GM23338 (cell line): ENCODE data around the gene CPE. TPM values are rescaled to one million over a fixed set of nuclear protein-coding genes. Genes with fewer than 3 reads are reported as not detected.

Source experiments
- ATAC-seq: fragments of 200-7000 bp; cut with Tn5 transposase; 3 replicates; pipeline ENCODE4 v1.9.1; 2020
- DNase-seq: peaks from one replicate; pipeline ENCODE4 v3.0.0-alpha.2; 2015; ENCODE audit warnings: low spot score
- H2AFZ ChIP-seq: fragments of 200-600 bp; sonication (generic); 2 replicates; pipeline ENCODE4 v1.8.0; 2016; ENCODE audit warnings: antibody characterized with exemption, mild to moderate bottlenecking, moderate library complexity
- H3F3A ChIP-seq: fragments of 200-600 bp; sonication (generic); replicated peaks from 2 replicates; pipeline ENCODE4 v1.8.0; 2017; ENCODE audit warnings: antibody characterized with exemption, mixed run types, low read depth
- H3K27ac ChIP-seq: fragments of 200-600 bp; sonication (generic); 2 replicates; pipeline ENCODE4 v1.6.1; 2016; ENCODE audit warnings: low read depth
- H3K27me3 ChIP-seq: fragments of 200-600 bp; sonication (generic); 2 replicates; pipeline ENCODE4 v1.8.0; 2016; ENCODE audit warnings: mild to moderate bottlenecking, mixed run types, moderate library complexity; ENCODE audit not compliant: insufficient read depth
- H3K36me3 ChIP-seq: fragments of 200-600 bp; sonication (generic); 2 replicates; pipeline ENCODE4 v1.8.0; 2016; ENCODE audit warnings: mild to moderate bottlenecking; ENCODE audit not compliant: insufficient read depth
- H3K4me1 ChIP-seq: fragments of 200-600 bp; sonication (generic); 2 replicates; pipeline ENCODE4 v1.8.0; 2016; ENCODE audit warnings: mild to moderate bottlenecking, moderate library complexity; ENCODE audit not compliant: insufficient read depth
- H3K4me2 ChIP-seq: fragments of 200-600 bp; sonication (generic); 2 replicates; pipeline ENCODE4 v1.7.1; 2017; ENCODE audit warnings: mixed run types
- H3K4me3 ChIP-seq: fragments of 200-600 bp; sonication (generic); 2 replicates; pipeline ENCODE4 v1.6.1; 2016; ENCODE audit warnings: mixed run types
- H3K79me2 ChIP-seq: fragments of 200-600 bp; sonication (generic); replicated peaks from 2 replicates; pipeline ENCODE4 v1.8.0; 2017; ENCODE audit warnings: mild to moderate bottlenecking; ENCODE audit not compliant: insufficient read depth
- H3K9me2 ChIP-seq: fragments of 200-600 bp; sonication (generic); 2 replicates; pipeline ENCODE4 v1.8.0; 2017; ENCODE audit not compliant: insufficient read depth
- H4K20me1 ChIP-seq: fragments of 200-600 bp; sonication (generic); replicated peaks from 2 replicates; pipeline ENCODE4 v1.8.0; 2017; ENCODE audit warnings: mild to moderate bottlenecking; ENCODE audit not compliant: insufficient read depth
- H3K27ac Mint-ChIP-seq: 2 replicates; pipeline ENCODE4 v1.8.0; 2020; ENCODE audit warnings: inconsistent platforms, mild to moderate bottlenecking, moderate library complexity, mixed read lengths
- H3K27me3 Mint-ChIP-seq: 3 replicates; pipeline ENCODE4 v1.8.0; 2022; ENCODE audit warnings: low read depth, mild to moderate bottlenecking, moderate library complexity, mixed read lengths, inconsistent platforms; ENCODE audit not compliant: insufficient read depth, poor library complexity
- H3K36me3 Mint-ChIP-seq: 3 replicates; pipeline ENCODE4 v1.8.0; 2021; ENCODE audit warnings: low read depth, mild to moderate bottlenecking, inconsistent platforms, moderate library complexity, mixed read lengths
- H3K4me1 Mint-ChIP-seq: 3 replicates; pipeline ENCODE4 v1.8.0; 2020; ENCODE audit warnings: mild to moderate bottlenecking, inconsistent platforms, mixed read lengths
- H3K4me3 Mint-ChIP-seq: 3 replicates; pipeline ENCODE4 v1.8.0; 2021; ENCODE audit warnings: moderate library complexity, mild to moderate bottlenecking, inconsistent platforms, mixed read lengths
- H3K9me3 Mint-ChIP-seq: 3 replicates; pipeline ENCODE4 v1.8.0; 2020; ENCODE audit warnings: moderate library complexity, mild to moderate bottlenecking, inconsistent platforms, mixed read lengths
- CREB1 ChIP-seq: fragments of 250-450 bp; sonication (Bioruptor Pico); IDR thresholded peaks from 2 replicates; pipeline ENCODE4 v1.5.0; 2020; ENCODE audit warnings: low read depth, mild to moderate bottlenecking, moderate library complexity
- CTCF ChIP-seq, 2 experiments: fragments of 200-600 bp in 1 of 2; sonication (generic) in 1 of 2; conservative IDR thresholded peaks; 2 replicates each; pipeline versions ENCODE4 v1.5.1 to v1.6.1; 2016 to 2017; ENCODE audit warnings: antibody characterized with exemption in 2 of 2, low read depth in 2 of 2, mild to moderate bottlenecking in 2 of 2, moderate library complexity in 1 of 2
- ETS1 ChIP-seq: IDR thresholded peaks from 2 replicates; pipeline ENCODE4 v1.6.1; 2016; ENCODE audit warnings: antibody characterized with exemption
- EZH2 ChIP-seq: fragments of 200-600 bp; sonication (generic); IDR thresholded peaks from one replicate; pipeline ENCODE4 v1.8.0; 2017; ENCODE audit warnings: antibody characterized with exemption, mild to moderate bottlenecking, low read depth; ENCODE audit not compliant: unreplicated experiment
- EZH2phosphoT487 ChIP-seq: fragments of 200-600 bp; sonication (generic); IDR thresholded peaks from one replicate; pipeline ENCODE4 v1.8.1; 2018; ENCODE audit warnings: antibody characterized with exemption; ENCODE audit not compliant: unreplicated experiment
- JUNB ChIP-seq: IDR thresholded peaks from one replicate; pipeline ENCODE4 v1.6.1; 2016; ENCODE audit warnings: antibody characterized with exemption; ENCODE audit not compliant: unreplicated experiment
- NANOG ChIP-seq: IDR thresholded peaks from 2 replicates; pipeline ENCODE4 v1.6.1; 2016; ENCODE audit warnings: antibody characterized with exemption, borderline replicate concordance
- POLR2AphosphoS5 ChIP-seq: IDR thresholded peaks from 2 replicates; pipeline ENCODE4 v1.6.1; 2016; ENCODE audit warnings: antibody characterized with exemption, low read depth
- REST ChIP-seq: IDR thresholded peaks from one replicate; pipeline ENCODE4 v1.6.1; 2018; ENCODE audit warnings: antibody characterized with exemption; ENCODE audit not compliant: unreplicated experiment
- STAT1 ChIP-seq: IDR thresholded peaks from one replicate; pipeline ENCODE4 v1.6.1; 2016; ENCODE audit warnings: antibody characterized with exemption; ENCODE audit not compliant: unreplicated experiment
- ZNF114 ChIP-seq: fragments of 250-450 bp; sonication (Bioruptor Pico); IDR thresholded peaks from 2 replicates; pipeline ENCODE4 v1.5.0; 2020; ENCODE audit warnings: mild to moderate bottlenecking, moderate library complexity
- ZNF331 ChIP-seq: fragments of 250-450 bp; sonication (Bioruptor Pico); IDR thresholded peaks from 2 replicates; pipeline ENCODE4 v1.5.0; 2020; ENCODE audit warnings: low read depth, mild to moderate bottlenecking, moderate library complexity
- ZNF462 ChIP-seq: fragments of 250-450 bp; sonication (Bioruptor Pico); IDR thresholded peaks from 2 replicates; pipeline ENCODE4 v1.5.0; 2020; ENCODE audit warnings: mild to moderate bottlenecking, moderate library complexity
- polyA plus RNA-seq: library from polyadenylated mRNA; unstranded; fragments of >200 nt; fragmentation: Nextera tagmentation; extraction: Ambion mirVana; gene quantifications from 2 replicates; pipeline ENCODE4 v1.2.1, GENCODE V29; 2016
- total RNA-seq: library from RNA; depleted of rRNA; stranded (reverse); fragments of >200 nt; shearing (Covaris generic); gene quantifications from 2 replicates; pipeline ENCODE4 v1.2.3, GENCODE V29; 2014

CPE gene
- total and polyA plus RNA-seq, 2 experiments from 2014 or later: 10.3 to 16.5 TPM

- H3K9me2 ChIP-seq: no peaks in the 10 kb centered on the region
- H3K79me2 ChIP-seq: no peaks in the 10 kb centered on the region
- no peaks in the 10 kb centered on the region for H3K36me3 ChIP-seq
- no peaks in the 10 kb centered on the region for H4K20me1 ChIP-seq
- H3K27ac ChIP-seq: no peak overlapping the region
- Mint-ChIP-seq H3K9me3 (no peaks in the 10 kb centered on the region), H3K4me3 (no peak overlapping the region), H3K27me3 (no peaks in the 10 kb centered on the region), H3K36me3 (no peaks in the 10 kb centered on the region), H3K27ac (no peak overlapping the region), H3K4me1 (peaks cover 6% of the 10 kb centered on the region; the same call in 2 of the 3 replicates)
- no peaks in the 10 kb centered on the region for H3K4me1 ChIP-seq
- no peak overlapping the region for H3K4me3 ChIP-seq
- H3F3A ChIP-seq: no peaks in the 10 kb centered on the region
- DNase-seq (no peak), ATAC-seq (no peak)
- H3K4me2 ChIP-seq: no peak overlapping the region
- no peak for TF ChIP-seq ETS1
- TF ChIP-seq CTCF (conservative IDR thresholded peaks at IDR 0.05; ENCODE audit: low read depth in 2 of 2): no peak
- TF ChIP-seq ZNF331 (CRISPR knock-in tag): no peak
- TF ChIP-seq ZNF114: no peak
- TF ChIP-seq STAT1: no peak
- TF ChIP-seq EZH2: no peak
- TF ChIP-seq REST: no peak
- no peak for TF ChIP-seq ZNF462 (CRISPR knock-in tag)
- no peak for TF ChIP-seq NANOG
- TF ChIP-seq POLR2AphosphoS5: no peak
- no peak for TF ChIP-seq JUNB
- TF ChIP-seq CREB1 (CRISPR knock-in tag): no peak
- no peak for TF ChIP-seq EZH2phosphoT487
- H2AFZ ChIP-seq: no peak overlapping the region
- H3K27me3 ChIP-seq: no peaks in the 10 kb centered on the region
Measured at GRCh38 chr4:165450871-165451270, 72.1 kb downstream of the CPE start.
